Aorta (tissue), 5 donors: ENCODE results near the gene ABCC4. TPM values are rescaled to one million over a fixed set of nuclear protein-coding genes. Genes with fewer than 3 reads are reported as not detected.

Source experiments
- ATAC-seq: fragments of 200-7000 bp; cut with Tn5 transposase; one replicate; pipeline ENCODE4 v1.9.1; 2022; ENCODE audit warnings: moderate library complexity; ENCODE audit not compliant: low FRiP score
- DNase-seq, 2 donors: peaks; one replicate each; pipeline ENCODE4 v3.0.0-alpha.2; 2020
- H3K27ac ChIP-seq, 2 donors: one replicate each; pipeline ENCODE4 v1.5.1; 2013; ENCODE audit warnings: low read length in 2 of 2, mild to moderate bottlenecking in 2 of 2, moderate library complexity in 2 of 2, control low read depth in 1 of 2, inconsistent platforms in 1 of 2, low read depth in 1 of 2
- H3K27me3 ChIP-seq, 2 donors: one replicate each; pipeline ENCODE4 v1.6.1; 2013; ENCODE audit warnings: control low read depth in 1 of 2, low read length in 1 of 2, mild to moderate bottlenecking in 1 of 2, moderate library complexity in 1 of 2; ENCODE audit not compliant: insufficient read depth in 2 of 2, control insufficient read depth in 1 of 2
- H3K36me3 ChIP-seq, 2 donors: one replicate each; pipeline ENCODE4 v1.6.1; 2013; ENCODE audit warnings: control low read depth in 1 of 2, low read length in 1 of 2, mild to moderate bottlenecking in 1 of 2; ENCODE audit not compliant: insufficient read depth in 2 of 2, control insufficient read depth in 1 of 2
- H3K4me1 ChIP-seq, 2 donors: one replicate each; pipeline ENCODE4 v1.6.1; 2013; ENCODE audit warnings: low read length in 2 of 2, control low read depth in 1 of 2, mild to moderate bottlenecking in 1 of 2, moderate library complexity in 1 of 2; ENCODE audit not compliant: insufficient read depth in 2 of 2, control insufficient read depth in 1 of 2
- H3K4me3 ChIP-seq, 2 donors: one replicate each; pipeline ENCODE4 v1.5.1; 2013; ENCODE audit warnings: low read length in 2 of 2, control low read depth in 1 of 2, mild to moderate bottlenecking in 1 of 2
- H3K9me3 ChIP-seq: one replicate; pipeline ENCODE4 v1.6.1; 2013; ENCODE audit warnings: mild to moderate bottlenecking, low read length; ENCODE audit not compliant: control insufficient read depth
- WGBS, 2 donors: extraction: QIAGEN DNeasy Blood & Tissue Kit; methylation state at CpG; one replicate each; pipeline ENCODE4 v1.1.7; 2013; 5-methylcytosine and 5-hydroxymethylcytosine counted together
- intact Hi-C, 2 donors: fragments of 100-400 bp; cut with DNase I; formaldehyde crosslinking; loops; one replicate each; pipeline versions ENCODE4 v1.14.2 to v1.15.0; 2022
- polyA plus RNA-seq, 2 donors: library from polyadenylated mRNA; stranded (reverse); fragments of 200-250 nt; gene quantifications; one replicate each; pipeline ENCODE4 v1.2.3, GENCODE V29; 2013
- total RNA-seq, 2 donors: library from RNA; stranded (reverse); fragmentation: NEBNext Ultra II Directional; extraction: Animal tissue kit (Norgen Biotek cat#: 25700); gene quantifications; one replicate each; pipeline ENCODE4 v1.2.1, GENCODE V29; 2021
- donor health status: healthy with polysubstance abuse.
- donor health status: Bipolar disorder and iron deficiency.
- donor health status: DM: no; HTN: no; CAD: no.
- donor health status: DM: no; HTN: no; CAD: no.
- donor health status: DM: yes; HTN: yes; CAD: no.

ABCC4 gene
- total and polyA plus RNA-seq, 4 donors = 0.38 to 18.6 (median 5.9) TPM

DNA sequence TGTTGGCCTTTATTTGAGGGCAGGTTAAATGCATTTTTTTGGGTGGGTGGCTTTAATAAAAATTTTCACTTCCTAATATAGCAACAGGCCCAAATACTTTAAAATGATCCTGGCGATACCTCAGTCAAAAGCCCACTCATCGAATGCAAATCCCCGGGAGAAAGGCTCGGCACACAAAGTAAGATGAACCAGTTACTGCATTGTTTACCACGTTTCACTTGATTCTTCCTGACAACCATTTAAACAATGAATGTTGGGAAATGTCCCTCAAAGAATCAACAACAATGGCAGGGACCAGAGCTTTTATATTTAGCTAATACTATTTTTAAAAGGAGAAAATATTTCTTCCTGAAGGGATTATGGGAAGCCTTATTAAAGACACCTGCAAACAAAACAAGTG, 187.7 kb downstream of the ABCC4 start:
- DNase-seq (no peak), ATAC-seq (no peak)
- H3K4me3 ChIP-seq = no peak overlapping the region
- H3K27me3 ChIP-seq = no peaks in the 10 kb centered on the region
- no peak overlapping the region for H3K27ac ChIP-seq
- no peaks in the 10 kb centered on the region for H3K36me3 ChIP-seq
- 86 to 88% methylated on average over 5 of the region's 5 CpGs for WGBS, 2 donors
- no peaks in the 10 kb centered on the region for H3K4me1 ChIP-seq
- intact Hi-C loops = no loop called here
- H3K9me3 ChIP-seq = no peaks in the 10 kb centered on the region

DNA sequence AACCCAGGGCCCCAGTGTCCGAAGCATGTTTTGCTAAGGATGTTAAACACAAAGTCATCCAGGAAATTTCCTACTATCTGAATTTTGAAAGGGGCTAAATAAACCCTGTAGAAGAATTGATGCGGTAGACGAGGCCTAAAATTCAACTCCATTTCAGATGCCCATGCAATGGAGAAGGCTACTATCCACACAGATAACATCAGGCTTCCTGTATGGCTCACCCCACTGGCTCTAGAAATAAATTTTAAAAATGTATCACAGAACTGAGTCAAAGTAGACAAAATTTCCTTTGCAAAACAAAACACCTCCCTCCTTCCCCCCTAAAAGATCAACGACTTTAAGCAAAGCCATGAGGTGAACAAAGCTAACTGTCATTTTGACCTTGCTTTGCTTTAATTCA, 188.4 kb downstream of the ABCC4 start:
- Histone ChIP-seq H3K27me3 (no peaks in the 10 kb centered on the region), H3K4me1 (no peaks in the 10 kb centered on the region), H3K4me3 (no peak overlapping the region), H3K36me3 (no peaks in the 10 kb centered on the region), H3K9me3 (no peaks in the 10 kb centered on the region), H3K27ac (no peak overlapping the region)
- no peak for ATAC-seq
- intact Hi-C loops = no loop called here
- WGBS, 2 donors = 79 to 82% methylated on average over 4 of the region's 4 CpGs
- no peak for DNase-seq

DNA sequence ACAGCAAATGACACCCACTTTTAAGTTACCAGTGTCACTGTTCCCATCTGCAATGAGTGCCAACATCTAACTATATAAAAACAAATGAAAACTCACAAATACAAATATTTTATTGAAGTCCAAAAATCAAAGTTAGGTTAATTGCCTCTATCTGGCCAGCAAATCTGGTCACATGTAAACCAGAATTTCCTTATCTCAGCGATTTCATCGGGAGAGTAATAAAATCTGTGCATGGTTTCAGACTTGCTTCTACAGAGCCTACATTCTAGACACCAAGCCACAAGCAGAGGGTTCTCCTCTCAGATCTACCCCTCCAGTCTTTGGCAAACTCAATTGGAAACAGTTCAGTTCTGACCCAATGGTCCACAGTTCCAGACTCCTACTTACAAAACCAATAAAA, 189.6 kb downstream of the ABCC4 start:
- intact Hi-C loops = no loop called here
- no peaks in the 10 kb centered on the region for H3K4me1 ChIP-seq
- WGBS, 2 donors = 88 to 89% methylated on average over 2 of the region's 2 CpGs
- no peaks in the 10 kb centered on the region for H3K9me3 ChIP-seq
- no peak overlapping the region for H3K27ac ChIP-seq
- ATAC-seq (no peak), DNase-seq (no peak)
- H3K36me3 ChIP-seq = no peaks in the 10 kb centered on the region
- H3K27me3 ChIP-seq = no peaks in the 10 kb centered on the region
- H3K4me3 ChIP-seq = no peak overlapping the region

DNA sequence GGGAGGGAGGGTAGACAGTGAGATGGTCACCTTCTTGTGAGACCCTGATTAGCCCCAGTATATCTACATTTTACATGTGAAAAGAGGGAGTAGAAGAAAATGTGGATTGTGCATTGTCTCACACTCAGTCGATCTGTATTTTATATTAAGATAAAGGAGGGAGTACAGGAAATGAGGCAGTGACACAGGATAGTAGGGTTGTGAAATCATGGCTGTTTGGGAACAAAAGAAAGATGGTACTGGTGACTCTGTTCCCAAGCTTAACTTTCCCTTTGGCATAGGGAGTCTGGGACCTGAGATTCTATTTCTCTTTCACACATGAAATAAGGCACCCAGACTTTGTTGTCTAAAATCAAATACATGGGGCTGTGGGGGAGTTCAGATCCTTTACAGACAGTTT, 194.7 kb downstream of the ABCC4 start:
- H3K27me3 ChIP-seq = no peaks in the 10 kb centered on the region
- no peaks in the 10 kb centered on the region for H3K4me1 ChIP-seq
- H3K27ac ChIP-seq = no peak overlapping the region
- intact Hi-C loops = no loop called here
- no peak for ATAC-seq
- 78 to 95% methylated on average over 1 of the region's 1 CpG for WGBS, 2 donors
- H3K4me3 ChIP-seq = no peak overlapping the region
- DNase-seq = no peak
- H3K36me3 ChIP-seq = no peaks in the 10 kb centered on the region
- H3K9me3 ChIP-seq = no peaks in the 10 kb centered on the region

DNA sequence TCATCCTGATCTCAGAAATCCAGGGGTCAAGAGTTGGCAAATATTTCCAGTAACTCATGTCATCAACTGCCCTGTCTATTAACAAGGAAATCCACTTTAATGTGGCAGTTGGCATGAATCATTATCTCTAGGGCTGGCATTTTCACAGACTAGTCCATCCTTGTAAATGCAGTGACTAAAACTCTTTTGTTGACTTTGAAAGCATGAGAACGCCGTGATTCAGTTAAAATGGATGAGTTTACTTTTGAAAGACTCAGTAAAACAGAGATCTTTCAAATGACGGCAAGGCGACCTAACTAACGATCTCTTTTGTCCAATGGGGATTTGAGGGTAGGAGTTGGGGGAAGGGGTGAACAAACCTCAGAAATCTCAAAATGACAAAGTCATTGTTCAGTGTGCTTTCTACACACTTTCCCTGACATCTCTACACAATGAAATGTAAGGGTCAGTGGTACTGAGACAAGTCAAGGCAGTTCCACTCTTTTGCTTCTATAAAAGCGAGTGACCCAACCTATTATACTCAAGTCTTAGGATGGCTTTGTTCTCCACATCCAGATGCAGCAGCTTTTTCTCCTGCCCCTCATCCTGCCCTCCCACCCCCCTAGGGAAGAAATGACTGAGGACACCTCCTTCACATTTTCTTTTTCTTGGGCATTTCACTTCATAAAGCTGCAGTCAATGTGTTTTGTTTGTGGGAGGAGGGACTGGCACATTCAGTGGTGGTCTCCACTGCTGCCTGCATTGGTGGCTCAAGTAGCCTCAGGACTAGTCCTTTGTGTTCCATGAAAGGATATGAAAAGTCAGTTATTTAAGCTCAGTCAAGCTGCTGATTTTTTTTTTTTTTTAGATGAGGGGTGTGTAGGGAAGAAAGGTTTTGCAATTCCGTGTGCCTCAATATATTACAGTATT, 200.5 kb downstream of the ABCC4 start:
- DNase-seq = no peak
- Histone ChIP-seq H3K9me3 (no peaks in the 10 kb centered on the region), H3K27me3 (no peaks in the 10 kb centered on the region), H3K27ac (no peak overlapping the region), H3K4me3 (no peak overlapping the region), H3K4me1 (no peaks in the 10 kb centered on the region), H3K36me3 (no peaks in the 10 kb centered on the region)
- ATAC-seq = no peak
- intact Hi-C loops = no loop called here
- WGBS, 2 donors = 29 to 34% methylated on average over 7 of the region's 7 CpGs

DNA sequence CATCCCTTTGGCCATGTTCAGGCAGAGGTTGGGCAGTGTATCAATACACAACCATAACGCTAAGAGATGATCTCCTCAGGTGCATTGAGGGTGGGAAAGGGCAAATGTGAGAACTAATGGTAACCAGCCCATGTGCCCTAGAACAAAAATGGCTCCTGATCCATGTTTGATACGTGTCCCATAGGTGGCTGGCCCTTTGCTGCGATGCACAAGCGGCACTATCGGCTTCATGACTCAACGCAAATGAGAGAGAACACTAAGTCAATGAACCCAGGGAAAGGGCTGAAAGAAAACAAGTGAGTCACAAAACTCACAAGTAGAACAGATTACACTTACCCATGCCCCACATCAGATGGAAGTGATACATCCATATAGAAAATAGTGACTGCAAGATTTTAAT, 201.7 kb downstream of the ABCC4 start:
- Histone ChIP-seq H3K36me3 (no peaks in the 10 kb centered on the region), H3K27me3 (no peaks in the 10 kb centered on the region), H3K4me1 (no peaks in the 10 kb centered on the region), H3K9me3 (no peaks in the 10 kb centered on the region), H3K27ac (no peak overlapping the region), H3K4me3 (no peak overlapping the region)
- ATAC-seq = no peak
- 92 to 94% methylated on average over 6 of the region's 6 CpGs for WGBS, 2 donors
- DNase-seq = no peak
- intact Hi-C loops = no loop called here

DNA sequence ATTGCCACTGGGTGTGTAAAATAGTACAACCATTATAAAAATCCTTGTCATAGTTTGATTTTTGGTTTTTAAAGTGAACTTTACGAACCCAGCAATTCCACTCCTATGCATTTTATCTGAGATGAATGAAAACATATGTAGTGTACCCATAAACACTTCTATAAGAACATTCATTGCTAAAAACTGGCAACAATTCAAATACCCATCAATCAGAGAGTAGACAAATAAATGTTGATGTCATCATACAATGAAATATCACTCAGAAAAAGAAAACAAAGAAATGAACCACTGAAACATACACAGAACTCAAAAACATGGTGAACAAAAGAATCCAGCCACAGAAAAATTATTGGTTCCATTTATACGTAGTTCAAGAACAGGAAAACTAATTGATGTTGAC, 202.3 kb downstream of the ABCC4 start:
- no peak for DNase-seq
- WGBS, 2 donors = 36 to 59% methylated on average over 2 of the region's 2 CpGs
- H3K36me3 ChIP-seq = no peaks in the 10 kb centered on the region
- intact Hi-C loops = no loop called here
- H3K27ac ChIP-seq = no peak overlapping the region
- H3K27me3 ChIP-seq = no peaks in the 10 kb centered on the region
- H3K9me3 ChIP-seq = no peaks in the 10 kb centered on the region
- ATAC-seq = no peak
- no peak overlapping the region for H3K4me3 ChIP-seq
- H3K4me1 ChIP-seq = no peaks in the 10 kb centered on the region

DNA sequence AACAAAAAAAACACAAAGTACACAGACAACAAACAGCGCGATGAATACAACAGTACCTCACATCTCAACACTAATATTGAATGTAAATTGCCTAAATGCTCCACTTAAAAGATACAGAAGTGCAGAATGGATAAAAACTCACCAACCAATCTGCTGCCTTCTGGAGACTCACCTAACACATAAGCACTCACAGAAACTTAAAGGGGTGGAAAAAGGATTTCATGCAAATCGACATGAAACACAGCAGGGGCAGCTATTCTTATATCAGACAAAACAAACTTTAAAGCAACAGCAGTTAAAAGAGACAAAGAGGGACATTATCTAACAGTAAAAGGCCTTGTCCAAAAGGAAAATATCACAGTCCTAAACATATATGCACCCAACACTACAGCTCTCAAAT, 209.5 kb downstream of the ABCC4 start:
- 85 to 87% methylated on average over 3 of the region's 3 CpGs for WGBS, 2 donors

DNA sequence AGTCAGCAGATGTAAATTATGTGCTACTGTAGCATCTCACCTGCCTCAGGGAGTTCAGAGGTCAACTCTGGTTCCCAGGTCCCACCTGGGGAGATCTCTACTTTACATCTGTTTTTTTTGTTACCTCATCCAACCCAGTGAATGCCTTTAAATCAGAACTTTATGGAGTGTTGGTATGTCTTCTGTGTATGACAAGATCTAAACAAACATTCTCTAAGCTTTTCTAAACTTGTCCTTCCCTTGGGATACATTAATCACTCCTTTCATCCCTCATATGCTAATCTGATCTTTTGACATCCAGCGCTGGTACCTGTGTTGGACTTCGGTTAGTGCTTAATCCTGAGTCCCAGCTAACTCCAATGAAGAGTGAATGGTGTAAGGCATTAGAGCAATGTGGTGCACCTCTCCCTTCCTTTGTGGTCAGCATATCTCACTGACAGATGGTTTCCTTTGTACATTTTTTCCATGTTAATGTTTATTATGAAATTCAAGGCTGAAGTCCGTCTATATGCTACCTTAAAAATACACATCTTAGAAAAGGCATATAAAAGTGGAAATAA, 213.4 kb downstream of the ABCC4 start:
- no peak for DNase-seq
- WGBS, 2 donors = 47% methylated on average over 3 of the region's 3 CpGs

More for the DNA sequence above, 209.5 kb downstream of the ABCC4 start:
- Histone ChIP-seq H3K9me3 (no peaks in the 10 kb centered on the region), H3K36me3 (no peaks in the 10 kb centered on the region), H3K27ac (no peak overlapping the region), H3K27me3 (no peaks in the 10 kb centered on the region), H3K4me3 (no peak overlapping the region), H3K4me1 (no peaks in the 10 kb centered on the region)
- DNase-seq (no peak), ATAC-seq (no peak)
- intact Hi-C loops = no loop called here

More for the DNA sequence above, 213.4 kb downstream of the ABCC4 start:
- Histone ChIP-seq H3K9me3 (no peaks in the 10 kb centered on the region), H3K4me3 (no peak overlapping the region), H3K27ac (no peak overlapping the region), H3K36me3 (no peaks in the 10 kb centered on the region), H3K4me1 (no peaks in the 10 kb centered on the region), H3K27me3 (no peaks in the 10 kb centered on the region)
- ATAC-seq = no peak
- intact Hi-C loops = no loop called here
